ENCODE results near the gene PLCB4. TPM values are rescaled to one million over a fixed set of nuclear protein-coding genes. Genes with fewer than 3 reads are reported as not detected.

Gene PLCB4
- total RNA-seq, 4 donors from 2014 or later = 6.3 to 24.5 (median 10.4) TPM

DNA sequence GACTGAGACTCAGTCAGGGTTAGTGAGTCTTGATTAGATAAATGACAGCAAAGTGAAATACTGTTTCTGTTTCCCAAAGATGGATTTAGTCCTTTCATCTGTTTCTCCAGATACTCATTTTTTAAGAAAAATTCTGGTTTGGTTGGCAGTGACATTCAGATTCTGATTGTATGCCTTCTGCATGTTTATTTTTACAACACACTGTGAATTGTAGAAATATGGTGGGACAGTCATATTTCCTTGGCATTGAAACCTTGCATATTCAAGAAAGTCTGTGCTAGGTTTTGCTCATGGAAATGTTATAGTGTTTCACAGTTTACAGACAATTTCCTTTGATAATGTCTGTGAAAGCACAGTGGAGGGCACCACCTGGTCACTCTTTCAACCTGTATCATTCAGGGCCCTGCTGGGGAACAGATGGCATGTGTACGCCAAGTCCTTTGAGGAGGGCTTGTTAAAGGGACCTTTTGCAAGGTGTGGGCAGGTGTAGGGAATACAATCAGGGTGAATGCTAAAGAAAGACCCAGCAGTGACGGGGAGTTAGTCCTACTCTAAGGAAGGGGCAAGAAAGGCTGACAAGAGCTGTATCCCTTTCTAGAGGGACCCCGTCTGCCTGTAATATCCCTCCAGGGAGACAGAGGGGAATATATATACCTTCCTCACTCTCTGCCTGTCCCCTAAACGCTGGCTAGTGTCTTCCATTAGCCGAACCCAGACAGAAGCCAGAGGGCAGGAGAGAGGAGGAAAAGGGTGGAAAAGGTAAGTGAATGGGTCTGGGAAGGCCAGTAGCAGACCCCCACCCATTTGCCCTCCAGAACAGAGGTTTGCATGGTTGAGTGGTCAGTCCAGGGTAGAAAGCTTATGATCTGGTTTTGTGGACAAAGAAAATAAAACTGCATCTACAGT, 10.2 kb downstream of the PLCB4 start:
- no peak for DNase-seq (ENCODE audit: low spot score in 2 of 2)
- WGBS = 81% methylated on average over 5 of the region's 5 CpGs
- H3K4me1 ChIP-seq = peaks cover 10% of the 10 kb centered on the region

GRCh38 chr20:9081423-9081966, 12.6 kb downstream of the PLCB4 start:
- 19% methylated on average over 1 of the region's 1 CpG for WGBS
- no peaks in the 10 kb centered on the region for H3K36me3 ChIP-seq
- no peak for TF ChIP-seq POLR2AphosphoS5 (IDR thresholded peaks at IDR 0.05)
- TF ChIP-seq POLR2A (IDR thresholded peaks at IDR 0.05) = no peak
- TF ChIP-seq EP300 (IDR thresholded peaks at IDR 0.05) = no peak
- H3K27me3 ChIP-seq = no peaks in the 10 kb centered on the region
- H3K27ac ChIP-seq = no peak overlapping the region
- H3K4me1 ChIP-seq = peaks cover 10% of the 10 kb centered on the region
- DNase-seq (ENCODE audit: low spot score in 2 of 2) = no peak
- no peak overlapping the region for H3K4me3 ChIP-seq
- H3K9me3 ChIP-seq = no peaks in the 10 kb centered on the region

More for the DNA sequence above, 10.2 kb downstream of the PLCB4 start:
- no peaks in the 10 kb centered on the region for H3K36me3 ChIP-seq
- H3K27ac ChIP-seq = no peak overlapping the region
- no peak for TF ChIP-seq POLR2A (IDR thresholded peaks at IDR 0.05)
- TF ChIP-seq POLR2AphosphoS5 (IDR thresholded peaks at IDR 0.05) = no peak
- TF ChIP-seq CTCF (IDR thresholded peaks at IDR 0.05) = no peak
- TF ChIP-seq EP300 (IDR thresholded peaks at IDR 0.05) = no peak
- no peak overlapping the region for H3K4me3 ChIP-seq
- H3K27me3 ChIP-seq = no peaks in the 10 kb centered on the region
- H3K9me3 ChIP-seq = no peaks in the 10 kb centered on the region

GRCh38 chr20:9082741-9083140, 13.9 kb downstream of the PLCB4 start:
- TF ChIP-seq POLR2AphosphoS5 (IDR thresholded peaks at IDR 0.05) (no peak), POLR2A (IDR thresholded peaks at IDR 0.05) (no peak), EP300 (IDR thresholded peaks at IDR 0.05) (no peak), CTCF (IDR thresholded peaks at IDR 0.05) (no peak)
- no peak for DNase-seq (ENCODE audit: low spot score in 2 of 2)
- no peaks in the 10 kb centered on the region for H3K27me3 ChIP-seq

DNA sequence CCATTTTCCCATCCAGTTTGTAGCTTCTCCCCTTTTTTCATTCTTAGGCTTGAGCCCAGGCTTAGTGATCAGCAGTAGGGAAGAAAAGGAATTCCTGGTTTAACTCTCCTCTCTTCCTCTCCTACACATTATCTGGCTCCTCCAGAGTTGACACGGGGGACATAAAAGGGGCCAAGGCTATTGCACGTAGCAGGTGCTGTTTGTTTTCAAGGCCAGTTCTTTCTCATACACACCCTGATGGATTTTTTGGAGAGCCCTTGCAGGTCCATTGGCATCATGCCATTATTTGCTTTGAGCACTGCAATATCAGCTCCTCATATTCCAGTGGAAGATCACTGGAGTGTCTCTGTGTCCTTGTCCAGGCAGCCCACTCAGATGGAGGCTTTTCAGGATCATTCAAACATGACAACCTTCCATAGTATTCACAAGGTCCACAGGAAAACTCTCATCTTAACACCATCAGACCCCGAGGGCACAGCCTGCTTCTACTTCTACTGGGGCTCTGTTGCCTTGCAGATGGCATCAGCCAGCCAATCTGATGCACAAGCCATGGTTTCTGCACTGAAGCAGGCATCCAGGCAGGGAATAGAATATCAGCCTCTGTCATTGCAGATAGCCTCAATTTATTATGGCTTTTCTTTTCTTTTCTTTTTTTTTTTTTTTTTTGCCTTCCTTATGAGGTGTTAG, 18.8 kb downstream of the PLCB4 start:
- no peak for TF ChIP-seq POLR2A (IDR thresholded peaks at IDR 0.05)
- no peak for TF ChIP-seq EP300 (IDR thresholded peaks at IDR 0.05)
- TF ChIP-seq CTCF (IDR thresholded peaks at IDR 0.05) = no peak
- no peak for TF ChIP-seq POLR2AphosphoS5 (IDR thresholded peaks at IDR 0.05)
- 86% methylated on average over 3 of the region's 3 CpGs for WGBS

More at GRCh38 chr20:9082741-9083140, 13.9 kb downstream of the PLCB4 start:
- Histone ChIP-seq H3K4me3 (no peak overlapping the region), H3K4me1 (peaks cover 10% of the 10 kb centered on the region), H3K9me3 (no peaks in the 10 kb centered on the region), H3K27ac (no peak overlapping the region), H3K36me3 (no peaks in the 10 kb centered on the region)

DNA sequence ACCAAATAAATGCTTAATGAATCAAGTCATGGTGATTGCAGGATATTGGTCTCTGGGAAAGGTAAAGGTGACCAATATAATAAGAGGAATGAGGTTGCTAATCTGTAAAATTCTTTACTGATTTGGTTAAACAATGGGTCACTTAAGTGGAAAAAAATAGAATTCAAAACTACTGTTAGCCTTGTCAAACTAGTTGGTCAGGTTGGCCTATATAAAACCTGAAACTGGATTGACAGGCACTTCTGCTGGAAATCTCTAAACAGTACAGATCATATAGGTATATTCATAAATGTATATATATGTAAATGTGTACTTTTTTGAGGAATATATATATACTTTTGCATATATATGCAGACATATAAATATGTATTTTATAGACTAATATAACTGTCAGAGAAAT, 19.7 kb downstream of the PLCB4 start:
- Histone ChIP-seq H3K4me3 (no peak overlapping the region), H3K36me3 (no peaks in the 10 kb centered on the region), H3K9me3 (no peaks in the 10 kb centered on the region), H3K27me3 (no peaks in the 10 kb centered on the region), H3K27ac (no peak overlapping the region), H3K4me1 (peaks cover 9% of the 10 kb centered on the region)
- TF ChIP-seq EP300 (IDR thresholded peaks at IDR 0.05) (no peak), POLR2A (IDR thresholded peaks at IDR 0.05) (no peak), POLR2AphosphoS5 (IDR thresholded peaks at IDR 0.05) (no peak)
- DNase-seq (ENCODE audit: low spot score in 2 of 2) = no peak

More for the DNA sequence above, 18.8 kb downstream of the PLCB4 start:
- no peaks in the 10 kb centered on the region for H3K36me3 ChIP-seq
- no peaks in the 10 kb centered on the region for H3K9me3 ChIP-seq
- no peak overlapping the region for H3K4me3 ChIP-seq
- no peak overlapping the region for H3K27ac ChIP-seq
- H3K4me1 ChIP-seq = peaks cover 7% of the 10 kb centered on the region
- DNase-seq (ENCODE audit: low spot score in 2 of 2) = no peak
- no peaks in the 10 kb centered on the region for H3K27me3 ChIP-seq

- Histone ChIP-seq H3K27ac (no peak overlapping the region), H3K4me3 (no peak overlapping the region), H3K36me3 (no peaks in the 10 kb centered on the region), H3K4me1 (peaks cover 12% of the 10 kb centered on the region), H3K27me3 (no peaks in the 10 kb centered on the region), H3K9me3 (no peaks in the 10 kb centered on the region)
- no peak for DNase-seq (ENCODE audit: low spot score in 2 of 2)
- WGBS = 82% methylated on average over 3 of the region's 3 CpGs
- TF ChIP-seq EP300 (IDR thresholded peaks at IDR 0.05) = no peak
These were observed 23.2 kb downstream of the PLCB4 start for GRCh38 chr20:9092113-9092512.
